T-cell (primary cell): Measurements from ENCODE around the gene BAIAP2L1. TPM values are rescaled to one million over a fixed set of nuclear protein-coding genes. Genes with fewer than 3 reads are reported as not detected.

Experiments used
- ATAC-seq, 4 experiments: fragments of 200-7000 bp in 3 of 4; fragments of 150-1000 bp in 1 of 4; cut with Tn5 transposase; replicated peaks in 1 of 4; 1 replicate in 3 of 4; 2 replicates in 1 of 4; pipeline ENCODE4 v1.10.0; 2021; ENCODE audit warnings: moderate library complexity in 3 of 4, mild to moderate bottlenecking in 2 of 4, moderate number of reproducible peaks in 1 of 4
- CTCF ChIA-PET, 2 donors: fragments of 300-600 bp; sonication (Branson Sonifier 250); formaldehyde crosslinking; loops; one replicate each; lab custom pipeline; 2022; ENCODE audit warnings: antibody characterized with exemption in 2 of 2; lab: Charles Lee
- POLR2A ChIA-PET, 2 donors: fragments of 300-600 bp; sonication (Branson Sonifier 250); formaldehyde crosslinking; loops; one replicate each; lab custom pipeline; 2022; ENCODE audit warnings: antibody characterized with exemption in 2 of 2; lab: Charles Lee
- DNase-seq, 35 experiments: peaks; one replicate each; pipeline versions ENCODE4 v3.0.0 to v3.0.0-alpha.2; 2013 to 2023
- H3K27ac ChIP-seq: one replicate; pipeline ENCODE4 v1.5.1; 2013; ENCODE audit warnings: low read length
- H3K27me3 ChIP-seq, 2 experiments: replicated peaks in 1 of 2; 1 replicate in 1 of 2; 2 replicates in 1 of 2; pipeline versions ENCODE4 v1.6.1 to v1.7.0; 2013; ENCODE audit warnings: low read length in 1 of 2, mixed read lengths in 1 of 2; ENCODE audit not compliant: control insufficient read depth in 2 of 2, insufficient read depth in 2 of 2; ENCODE audit errors: extremely low read depth in 1 of 2
- H3K36me3 ChIP-seq, 2 donors: 1 replicate in 1 of 2; 2 replicates in 1 of 2; pipeline versions ENCODE4 v1.6.1 to v1.7.0; 2013; ENCODE audit warnings: low read length in 1 of 2; ENCODE audit not compliant: control insufficient read depth in 2 of 2, insufficient read depth in 1 of 2; ENCODE audit errors: extremely low read depth in 1 of 2
- H3K4me1 ChIP-seq, 2 experiments: 1 replicate in 1 of 2; 2 replicates in 1 of 2; pipeline versions ENCODE4 v1.6.1 to v1.7.0; 2013; ENCODE audit warnings: low read length in 2 of 2, mixed read lengths in 1 of 2; ENCODE audit not compliant: insufficient read depth in 2 of 2, control insufficient read depth in 1 of 2; ENCODE audit errors: extremely low read depth in 1 of 2
- H3K4me3 ChIP-seq, 2 donors: 1 replicate in 1 of 2; 2 replicates in 1 of 2; pipeline versions ENCODE4 v1.5.1 to v1.7.0; 2013; ENCODE audit warnings: mild to moderate bottlenecking in 2 of 2, low read length in 1 of 2, moderate library complexity in 1 of 2; ENCODE audit not compliant: control insufficient read depth in 1 of 2; ENCODE audit errors: extremely low read depth in 1 of 2
- H3K9me3 ChIP-seq: 2 replicates; pipeline ENCODE4 v1.7.0; 2013
- H3K27ac Mint-ChIP-seq, 2 donors: one replicate each; pipeline ENCODE4 v1.8.0; 2020 to 2021; ENCODE audit warnings: mild to moderate bottlenecking in 2 of 2, mixed read lengths in 2 of 2
- H3K27me3 Mint-ChIP-seq, 2 donors: one replicate each; pipeline ENCODE4 v1.8.0; 2021 to 2022; ENCODE audit warnings: mixed read lengths in 2 of 2
- H3K36me3 Mint-ChIP-seq: one replicate; pipeline ENCODE4 v1.8.0; 2021; ENCODE audit warnings: mixed read lengths
- H3K4me1 Mint-ChIP-seq, 3 donors: one replicate each; pipeline ENCODE4 v1.8.0; 2020 to 2022; ENCODE audit warnings: mixed read lengths in 3 of 3, mild to moderate bottlenecking in 1 of 3
- H3K4me3 Mint-ChIP-seq, 3 donors: one replicate each; pipeline ENCODE4 v1.8.0; 2020 to 2022; ENCODE audit warnings: mild to moderate bottlenecking in 3 of 3, mixed read lengths in 3 of 3, moderate library complexity in 3 of 3
- H3K9me3 Mint-ChIP-seq, 3 donors: one replicate each; pipeline ENCODE4 v1.8.0; 2020 to 2022; ENCODE audit warnings: mixed read lengths in 3 of 3
- WGBS: methylation state at CpG from one replicate; pipeline ENCODE4 v1.1.5; 2013; ENCODE audit warnings: missing lambda C conversion rate; ENCODE audit not compliant: insufficient coverage; 5-methylcytosine and 5-hydroxymethylcytosine counted together
- total RNA-seq, 35 experiments: library from RNA in 6 of 35; stranded (reverse) in 6 of 35; fragments of 120-200 nt in 1 of 35; gene quantifications; one replicate each; pipeline versions ENCODE4 v1.2.1 to v1.2.4 and lab custom pipeline; 2013 to 2026

The BAIAP2L1 gene
- total RNA-seq, 5 donors from 2014 or later (not counting 1 experiment from before 2014, with no cell fraction given): 0.92 to 2.6 (median 1.5) TPM

DNA sequence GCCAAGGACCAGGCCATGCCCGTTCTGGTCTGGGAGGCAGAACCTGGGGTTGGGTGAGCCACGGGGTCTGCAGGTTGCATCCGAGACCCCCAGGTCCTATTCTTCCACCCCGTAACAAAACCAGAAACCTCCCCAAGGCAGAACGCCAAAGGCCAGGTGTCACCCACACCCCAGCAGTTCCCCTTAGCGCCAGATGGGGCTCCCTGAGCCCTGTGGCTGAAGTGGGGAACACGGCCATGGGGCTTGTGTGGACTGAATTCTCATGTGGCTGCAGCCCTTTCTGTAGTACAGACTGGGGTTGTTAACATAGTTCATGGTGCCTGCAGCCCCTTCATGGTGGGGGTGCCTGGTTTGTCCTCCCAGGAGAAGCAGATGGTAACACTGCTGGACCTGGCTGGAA is 109.2 kb downstream of the BAIAP2L1 start:
- CTCF ChIA-PET: no interaction called here

DNA sequence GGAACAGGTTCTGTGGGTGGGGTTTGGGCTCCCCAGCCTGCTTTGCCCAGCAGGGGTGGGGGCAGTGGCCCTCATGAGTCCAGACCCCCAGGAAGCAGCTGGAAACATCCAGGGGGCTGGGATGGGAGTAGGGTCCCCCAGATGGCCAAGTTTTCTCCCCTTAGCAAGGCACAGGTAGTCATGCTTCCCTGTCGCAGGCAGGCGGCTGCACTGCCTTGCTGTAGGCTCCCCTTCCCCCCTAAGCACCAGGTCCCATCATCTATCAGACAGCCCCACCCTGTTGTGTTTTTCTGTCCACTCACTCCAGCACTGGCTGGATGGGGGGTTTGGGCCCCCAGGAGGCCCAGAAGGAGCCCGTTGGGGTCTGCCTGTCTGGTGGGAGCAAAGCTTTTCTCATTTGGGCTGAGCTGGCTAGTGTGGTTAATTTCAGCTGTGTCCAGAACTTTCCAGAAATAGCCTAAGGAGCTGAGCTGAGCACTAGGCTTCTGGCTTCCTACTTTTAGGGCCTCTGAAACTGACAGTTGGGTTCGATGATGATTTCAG is 111.5 kb downstream of the BAIAP2L1 start:
- ChIA-PET POLR2A (no interaction called here), CTCF (no interaction called here)
- Histone ChIP-seq H3K4me1 (peaks cover 0 to 32% of the 10 kb centered on the region in 2 experiments), H3K9me3 (no peaks in the 10 kb centered on the region), H3K27me3 (no peaks in the 10 kb centered on the region), H3K27ac (no peak overlapping the region), H3K4me3 (no peak overlapping the region), H3K36me3 (peaks cover 9 to 15% of the 10 kb centered on the region in 2 donors)
- no peak for ATAC-seq
- 93% methylated on average over 2 of the region's 4 CpGs for WGBS
- DNase-seq: no peak
- Mint-ChIP-seq H3K4me3 (no peak overlapping the region), H3K36me3 (peaks cover 2% of the 10 kb centered on the region), H3K27me3 (no peaks in the 10 kb centered on the region), H3K9me3 (no peaks in the 10 kb centered on the region), H3K27ac (no peak overlapping the region), H3K4me1 (peaks cover 13 to 19% (median 19%) of the 10 kb centered on the region in 3 donors)

More for the DNA sequence above, 109.2 kb downstream of the BAIAP2L1 start:
- no peaks in the 10 kb centered on the region for H3K27me3 Mint-ChIP-seq
- H3K27ac ChIP-seq: no peak overlapping the region
- ATAC-seq (no peak), DNase-seq (no peak)
- no peaks in the 10 kb centered on the region for H3K9me3 Mint-ChIP-seq
- no peaks in the 10 kb centered on the region for H3K9me3 ChIP-seq
- H3K36me3 ChIP-seq: peaks cover 6 to 15% of the 10 kb centered on the region in 2 donors
- peaks cover 4 to 5% (median 5%) of the 10 kb centered on the region in 3 donors for H3K4me1 Mint-ChIP-seq
- H3K36me3 Mint-ChIP-seq: peaks cover 2% of the 10 kb centered on the region
- no peak overlapping the region for H3K4me3 ChIP-seq
- peaks cover 0 to 11% of the 10 kb centered on the region in 2 experiments for H3K4me1 ChIP-seq
- no peak overlapping the region for H3K27ac Mint-ChIP-seq
- 95% methylated on average over 6 of the region's 7 CpGs for WGBS
- POLR2A ChIA-PET: no interaction called here
- H3K27me3 ChIP-seq: no peaks in the 10 kb centered on the region
- no peak overlapping the region for H3K4me3 Mint-ChIP-seq

DNA sequence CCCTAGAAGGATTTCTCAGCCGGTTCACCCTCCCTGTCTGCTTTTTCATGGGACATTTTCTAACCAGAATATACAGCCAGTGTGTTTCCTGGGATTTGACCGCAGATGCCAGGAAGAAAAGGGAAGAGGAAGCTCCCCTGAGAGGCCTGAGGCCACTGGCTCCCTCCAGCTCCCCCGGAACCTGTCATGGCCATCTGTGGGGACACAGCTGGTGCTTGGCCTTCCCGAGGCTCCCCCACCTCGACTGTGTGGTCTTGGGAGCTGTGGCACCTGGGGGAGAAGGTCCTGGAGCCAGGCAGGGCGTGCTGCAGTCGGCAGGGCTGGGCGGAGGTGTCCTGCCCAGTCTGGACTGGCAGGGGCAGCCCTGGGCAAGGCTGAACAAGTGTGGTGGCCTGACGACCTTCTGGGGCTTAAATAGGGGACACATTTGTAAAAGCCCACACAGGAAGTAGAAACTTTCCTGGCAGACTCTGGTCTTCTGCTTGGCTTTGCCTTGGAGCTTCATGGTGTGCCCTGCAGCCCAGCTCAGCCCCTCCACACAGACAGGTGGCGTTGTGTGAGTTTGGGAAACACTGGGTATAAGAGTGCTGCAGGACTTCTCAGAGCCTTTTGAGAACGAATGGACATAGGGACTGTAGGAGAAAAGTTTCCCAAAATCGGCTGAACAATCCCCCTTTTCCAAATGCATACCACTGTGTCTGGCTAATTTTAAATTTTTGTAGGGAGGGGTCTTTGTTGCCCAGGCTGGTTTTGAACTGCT is 112.6 kb downstream of the BAIAP2L1 start:
- no peak for DNase-seq
- CTCF ChIA-PET: interaction anchor here in 1 of 2 donors (0.6 kb wide), 1 partner anchor 90 kb away, joined by 3 read pairs; no protein-coding TSS in a partner anchor
- 83% methylated on average over 5 of the region's 12 CpGs for whole genome bisulfite sequencing

DNA sequence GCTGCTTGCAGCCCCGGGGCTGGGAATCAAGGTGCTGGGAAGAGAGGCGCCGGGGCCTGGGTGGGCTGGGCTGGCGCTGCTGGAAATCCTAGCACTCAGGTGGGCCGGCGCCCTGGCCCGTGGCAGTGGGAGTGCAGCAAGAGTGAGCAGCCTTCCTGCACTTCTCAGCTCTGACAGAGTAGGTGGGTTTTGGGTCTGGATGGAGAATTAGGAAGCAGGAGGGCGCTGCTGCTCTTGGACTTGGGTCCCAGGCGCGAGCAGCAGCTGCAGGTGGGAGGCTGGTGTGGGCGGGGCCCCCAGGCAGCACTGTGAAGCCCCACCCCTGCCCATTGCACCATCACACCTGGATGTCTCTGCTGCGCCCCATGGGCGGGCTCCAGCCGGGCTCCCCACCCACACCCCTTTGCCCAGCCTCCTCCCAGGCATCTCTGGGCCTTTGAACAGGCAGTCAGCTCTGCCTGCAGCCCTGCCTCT is 113.4 kb downstream of the BAIAP2L1 start:
- WGBS: 96% methylated on average over 9 of the region's 14 CpGs
- no peaks in the 10 kb centered on the region for H3K9me3 ChIP-seq
- DNase-seq (no peak), ATAC-seq (no peak)
- H3K36me3 ChIP-seq: peaks cover 4 to 7% of the 10 kb centered on the region in 2 donors
- no peak overlapping the region for H3K4me3 ChIP-seq
- Mint-ChIP-seq H3K36me3 (peaks cover 2% of the 10 kb centered on the region), H3K4me1 (peaks cover 27 to 38% (median 38%) of the 10 kb centered on the region in 3 donors), H3K4me3 (no peak overlapping the region), H3K9me3 (no peaks in the 10 kb centered on the region), H3K27me3 (no peaks in the 10 kb centered on the region), H3K27ac (no peak overlapping the region)
- ChIA-PET POLR2A (no interaction called here), CTCF (no interaction called here)
- peaks cover 1 to 51% of the 10 kb centered on the region in 2 experiments for H3K4me1 ChIP-seq
- H3K27ac ChIP-seq: no peak overlapping the region
- H3K27me3 ChIP-seq: no peaks in the 10 kb centered on the region

More for the DNA sequence above, 112.6 kb downstream of the BAIAP2L1 start:
- Histone ChIP-seq H3K4me3 (no peak overlapping the region), H3K27ac (no peak overlapping the region), H3K4me1 (peaks cover 0 to 44% of the 10 kb centered on the region in 2 experiments), H3K27me3 (no peaks in the 10 kb centered on the region), H3K36me3 (peaks cover 5 to 12% of the 10 kb centered on the region in 2 donors), H3K9me3 (no peaks in the 10 kb centered on the region)
- Mint-ChIP-seq H3K27me3 (no peaks in the 10 kb centered on the region), H3K36me3 (peaks cover 2% of the 10 kb centered on the region), H3K27ac (peak overlapping the region in 1 of 2 donors; percentile 81), H3K9me3 (no peaks in the 10 kb centered on the region), H3K4me3 (no peak overlapping the region), H3K4me1 (peaks cover 20 to 31% (median 30%) of the 10 kb centered on the region in 3 donors)
- POLR2A ChIA-PET: no interaction called here
- ATAC-seq: no peak

DNA sequence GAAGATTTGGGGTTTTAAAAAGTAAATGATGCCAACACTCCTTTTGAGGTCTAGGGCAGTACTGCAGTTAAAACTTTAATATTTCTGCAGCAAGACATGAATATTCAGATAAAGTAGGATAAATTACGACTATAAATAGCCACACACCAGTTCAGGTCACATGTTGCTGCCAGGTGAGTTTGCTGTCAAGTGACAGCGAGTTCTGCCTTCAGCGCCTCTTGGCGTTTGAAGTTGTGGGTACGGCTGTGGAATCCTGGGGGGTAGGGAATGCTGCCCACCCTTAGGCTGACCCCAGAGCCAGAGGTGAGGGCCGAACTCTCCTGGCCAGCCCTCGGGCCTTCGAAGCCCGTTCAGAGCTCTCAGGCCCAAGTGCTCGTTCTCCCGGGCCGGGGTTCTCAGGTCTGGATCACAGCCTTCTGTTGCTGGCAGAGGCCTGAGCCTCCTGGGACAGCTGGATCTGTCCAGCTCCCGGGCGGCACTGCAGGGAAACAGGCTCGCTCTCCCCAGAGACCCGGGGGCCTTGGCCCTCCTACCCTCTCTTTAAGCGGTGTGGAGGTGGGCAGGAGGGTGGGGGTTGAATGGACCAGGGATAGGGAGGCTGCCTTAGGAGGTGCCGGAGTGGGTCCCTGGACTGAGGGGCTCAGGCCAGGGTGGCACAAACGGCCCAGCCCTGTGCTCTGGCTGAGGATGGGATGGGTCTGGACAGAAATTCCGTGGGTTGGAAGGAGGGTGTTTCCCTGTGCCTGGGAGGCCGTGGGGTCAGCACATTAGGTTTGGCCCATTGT is 114.0 kb downstream of the BAIAP2L1 start:
- DNase-seq (no peak), ATAC-seq (no peak)
- CTCF ChIA-PET: no interaction called here
- peaks cover 2% of the 10 kb centered on the region for H3K36me3 Mint-ChIP-seq
- no peak overlapping the region for H3K27ac Mint-ChIP-seq
- H3K36me3 ChIP-seq: peaks cover 4% of the 10 kb centered on the region in 2 donors
- WGBS: 94% methylated on average over 17 of the region's 21 CpGs
- H3K27ac ChIP-seq: no peak overlapping the region
- peaks cover 31 to 41% (median 40%) of the 10 kb centered on the region in 3 donors for H3K4me1 Mint-ChIP-seq
- H3K9me3 Mint-ChIP-seq: no peaks in the 10 kb centered on the region
- peaks cover 4 to 57% of the 10 kb centered on the region in 2 experiments for H3K4me1 ChIP-seq
- H3K27me3 Mint-ChIP-seq: no peaks in the 10 kb centered on the region
- POLR2A ChIA-PET: no interaction called here
- H3K4me3 Mint-ChIP-seq: no peak overlapping the region
- no peaks in the 10 kb centered on the region for H3K9me3 ChIP-seq
- no peak overlapping the region for H3K4me3 ChIP-seq
- H3K27me3 ChIP-seq: no peaks in the 10 kb centered on the region

DNA sequence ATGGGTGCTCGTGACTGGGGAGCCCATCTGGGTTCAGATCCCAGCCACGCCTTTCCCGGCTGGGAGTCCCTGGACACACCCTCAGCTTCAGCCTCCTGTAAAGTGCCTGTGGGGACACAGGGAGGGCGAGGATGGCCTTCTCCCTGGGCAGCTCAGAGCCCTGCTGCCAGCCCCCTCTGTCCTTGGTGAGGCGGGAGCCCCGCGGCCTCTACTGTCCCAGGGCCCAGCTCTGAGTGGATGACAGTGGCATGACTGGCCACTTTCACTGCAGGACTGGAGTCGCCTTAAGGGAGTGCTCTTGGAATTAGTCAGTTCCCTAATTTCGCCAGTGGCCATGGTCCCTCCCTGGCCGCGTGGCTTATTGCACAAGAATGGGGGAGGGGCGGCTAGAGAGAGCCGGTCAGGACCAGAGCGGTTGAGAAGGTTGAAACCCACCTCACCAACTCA is 114.8 kb downstream of the BAIAP2L1 start:
- ChIA-PET POLR2A (no interaction called here), CTCF (no interaction called here)
- no peaks in the 10 kb centered on the region for H3K27me3 Mint-ChIP-seq
- H3K4me3 Mint-ChIP-seq: no peak overlapping the region
- Histone ChIP-seq H3K4me3 (no peak overlapping the region), H3K36me3 (peaks cover 0 to 4% of the 10 kb centered on the region in 2 donors), H3K27me3 (no peaks in the 10 kb centered on the region), H3K4me1 (peaks cover 4 to 57% of the 10 kb centered on the region in 2 experiments), H3K9me3 (no peaks in the 10 kb centered on the region), H3K27ac (no peak overlapping the region)
- no peaks in the 10 kb centered on the region for H3K9me3 Mint-ChIP-seq
- H3K36me3 Mint-ChIP-seq: no peaks in the 10 kb centered on the region
- peaks cover 31 to 41% (median 40%) of the 10 kb centered on the region in 3 donors for H3K4me1 Mint-ChIP-seq
- 97% methylated on average over 9 of the region's 14 CpGs for WGBS
- ATAC-seq: no peak
- H3K27ac Mint-ChIP-seq: no peak overlapping the region
- DNase-seq: no peak
